ENCODE measurements around the gene RPP25.

Gene RPP25

GRCh38 chr15:74956648-74957475 lies at the start of gene RPP25:
TSS of gene RPP25 (minus strand) at chr15:74956772. CDS start at chr15:74956583, 189 bp downstream.
- DNase-seq, result peak; percentile 47 to 74

GRCh38 chr15:75002398-75002797 lies 45.8 kb upstream of the RPP25 start:
- DNase-seq, result no peak

- no peak for DNase-seq
Observed at GRCh38 chr15:75001310-75001709, 44.7 kb upstream of the RPP25 start.

- DNase-seq, result no peak
Observed at GRCh38 chr15:74997543-74997942, 41.0 kb upstream of the RPP25 start.

GRCh38 chr15:74997141-74997540 lies 40.6 kb upstream of the RPP25 start:
- DNase-seq, result no peak

GRCh38 chr15:74995779-74996765 lies 39.5 kb upstream of the RPP25 start:
- no peak for DNase-seq

GRCh38 chr15:74995182-74995778 lies 38.7 kb upstream of the RPP25 start, which contains the start of gene SCAMP5:
TSS of gene SCAMP5 (plus strand) at chr15:74995563. CDS start at chr15:75011840, 16,277 bp downstream.
- peak; percentile 90 to 94 for DNase-seq

GRCh38 chr15:74994685-74995084 lies 38.1 kb upstream of the RPP25 start:
- no peak for DNase-seq

GRCh38 chr15:74994236-74994635 lies 37.7 kb upstream of the RPP25 start:
- DNase-seq, result no peak

GRCh38 chr15:74992619-74993018 lies 36.0 kb upstream of the RPP25 start:
- no peak for DNase-seq

- no peak for DNase-seq
Observed at GRCh38 chr15:74989527-74989926, 33.0 kb upstream of the RPP25 start.

- DNase-seq, result peak in 1 of 2 donors; percentile 33
Observed at GRCh38 chr15:74988007-74988800, 31.6 kb upstream of the RPP25 start.

- DNase-seq, result no peak
Observed at GRCh38 chr15:74983725-74984231, 27.2 kb upstream of the RPP25 start.

GRCh38 chr15:74982183-74982582 lies 25.6 kb upstream of the RPP25 start:
- DNase-seq, result no peak

GRCh38 chr15:74978503-74978902 lies 21.9 kb upstream of the RPP25 start:
- DNase-seq, result no peak

- no peak for DNase-seq
Observed at GRCh38 chr15:74978077-74978476, 21.5 kb upstream of the RPP25 start.

GRCh38 chr15:74977599-74977998 lies 21.0 kb upstream of the RPP25 start:
- no peak for DNase-seq

- DNase-seq, result no peak
Observed at GRCh38 chr15:74976159-74976558, 19.6 kb upstream of the RPP25 start.

- DNase-seq, result no peak
Observed at GRCh38 chr15:74967670-74968069, 11.1 kb upstream of the RPP25 start.

GRCh38 chr15:74964794-74965193 lies 8.2 kb upstream of the RPP25 start:
- DNase-seq, result no peak

GRCh38 chr15:74963213-74963612 lies 6.6 kb upstream of the RPP25 start:
- no peak for DNase-seq

- DNase-seq, result no peak
Observed at GRCh38 chr15:74962671-74963070, 6.1 kb upstream of the RPP25 start.

All from CD4-positive, alpha-beta T cell treated with Interferon alpha-2 for 1 hour (primary cell).